ENCODE measurements around the gene PDZD2. TPM values are rescaled to one million over a fixed set of nuclear protein-coding genes. Genes with fewer than 3 reads are reported as not detected.
A peak's percentile ranks its signal among the peaks of the same experiment; 100 is the strongest.
"Not testable (repeated sequence)": the region's sequence is repeated elsewhere in the genome, so short reads cannot be mapped to it uniquely, and the experiment has no call there.

The PDZD2 gene
- total RNA-seq, 2 donors from 2014 or later, result 0.08 to 0.75 TPM

DNA sequence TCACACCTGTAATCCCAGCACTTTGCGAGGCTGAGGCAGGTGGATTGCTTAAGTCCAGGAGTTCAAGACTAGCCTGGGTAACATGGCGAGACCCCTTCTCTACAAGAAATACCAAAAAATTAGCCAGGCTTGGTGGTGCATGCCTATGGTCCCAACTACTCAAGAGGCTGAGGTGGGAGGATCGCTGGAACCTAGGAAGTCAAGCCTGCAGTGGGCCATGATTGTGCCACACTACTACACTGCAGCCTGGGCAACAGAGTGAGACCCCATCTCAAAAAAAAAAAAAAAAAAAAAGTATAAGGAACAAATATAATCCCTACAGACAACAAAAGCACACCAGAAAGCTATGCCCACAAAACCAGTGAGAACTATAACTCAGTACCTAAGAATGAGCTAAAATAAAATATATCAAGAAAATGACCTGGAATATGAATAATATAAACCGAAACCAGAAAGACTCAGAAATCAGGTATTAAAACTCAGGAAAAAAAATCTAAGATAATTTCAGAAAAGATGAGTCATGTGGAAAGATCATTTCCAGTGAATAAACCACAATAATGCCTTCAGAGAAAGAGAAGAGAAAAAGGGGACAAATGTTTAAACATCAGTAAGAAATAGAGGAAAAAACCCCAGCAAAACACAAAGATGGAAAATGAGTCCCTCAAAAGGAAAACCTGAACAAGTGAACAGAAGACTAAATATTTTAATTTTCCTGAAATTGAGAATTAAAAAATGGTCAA, 477.8 kb downstream of the PDZD2 start:
- Mint-ChIP-seq H3K27ac (peak overlapping the region; percentile 34 to 52), H3K36me3 (peaks cover 14 to 28% of the 10 kb centered on the region in 2 donors), H3K9me3 (no peaks in the 10 kb centered on the region)
- ATAC-seq (peak; percentile 32 to 68), DNase-seq (ENCODE audit: low spot score in 2 of 2) (no peak)

DNA sequence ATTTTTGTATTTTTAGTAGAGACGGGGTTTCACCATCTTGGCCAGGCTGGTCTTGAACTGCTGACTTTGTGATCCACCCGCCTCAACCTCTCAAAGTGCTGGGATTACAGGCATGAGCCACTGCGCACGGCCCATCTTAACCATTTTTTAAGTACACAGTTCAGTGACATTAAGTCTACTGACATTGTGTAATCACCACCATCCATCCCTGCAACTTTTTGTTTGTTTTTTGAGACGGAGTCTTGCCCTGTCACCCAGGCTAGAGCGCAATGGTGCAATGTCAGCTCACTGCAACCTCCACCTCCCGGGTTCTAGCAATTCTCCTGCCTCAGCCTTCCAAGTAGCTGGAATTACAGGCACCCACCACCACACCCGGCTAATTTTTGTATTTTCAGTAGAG, 480.0 kb downstream of the PDZD2 start:
- Mint-ChIP-seq H3K27ac (peak overlapping the region in 1 of 2 donors; percentile 37), H3K36me3 (peaks cover 14 to 23% of the 10 kb centered on the region in 2 donors)

DNA sequence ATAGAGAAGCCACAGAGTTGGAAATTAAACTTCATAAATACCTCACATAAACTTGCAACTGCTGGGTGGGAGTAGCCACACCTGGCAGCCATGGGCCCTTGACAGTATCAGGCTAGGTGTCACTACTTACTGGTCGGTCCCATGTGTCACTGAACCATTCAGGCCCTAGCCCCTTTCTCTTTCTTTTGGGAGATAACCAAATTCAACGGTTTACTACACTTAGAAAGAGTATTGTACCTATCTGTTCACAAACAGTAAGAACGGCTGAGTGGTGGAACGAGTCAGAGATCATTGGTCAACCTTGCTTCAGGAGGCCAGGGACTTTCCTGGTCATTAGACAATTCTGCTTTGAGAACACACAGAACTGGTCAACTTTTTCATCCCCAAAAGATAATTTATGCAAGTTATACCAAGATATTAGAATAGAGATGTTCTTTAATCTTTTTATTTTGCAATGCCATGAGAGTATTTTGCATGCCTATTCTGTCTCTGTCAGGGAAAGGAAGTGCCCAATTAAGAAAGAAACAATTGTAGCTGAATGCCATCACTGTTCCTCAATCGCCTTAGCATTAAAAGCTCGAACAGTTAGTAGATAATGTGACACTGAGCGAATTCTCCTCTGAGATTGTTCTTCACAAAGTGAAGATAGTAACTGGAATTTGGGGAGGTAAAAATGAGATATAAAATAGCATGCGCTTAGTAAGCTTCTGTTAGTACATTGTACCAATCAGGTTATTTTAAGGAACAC, 484.3 kb downstream of the PDZD2 start:
- DNase-seq (ENCODE audit: low spot score in 2 of 2), result no peak
- peak overlapping the region in 1 of 2 donors; percentile 40 for H3K27ac Mint-ChIP-seq
- no peak for ATAC-seq
- peaks cover 11 to 31% of the 10 kb centered on the region in 2 donors for H3K36me3 Mint-ChIP-seq
- no peaks in the 10 kb centered on the region for H3K9me3 Mint-ChIP-seq

More for the DNA sequence above, 480.0 kb downstream of the PDZD2 start:
- ATAC-seq; DNase-seq (ENCODE audit: low spot score in 2 of 2); H3K9me3 Mint-ChIP-seq: not testable (repeated sequence)

DNA sequence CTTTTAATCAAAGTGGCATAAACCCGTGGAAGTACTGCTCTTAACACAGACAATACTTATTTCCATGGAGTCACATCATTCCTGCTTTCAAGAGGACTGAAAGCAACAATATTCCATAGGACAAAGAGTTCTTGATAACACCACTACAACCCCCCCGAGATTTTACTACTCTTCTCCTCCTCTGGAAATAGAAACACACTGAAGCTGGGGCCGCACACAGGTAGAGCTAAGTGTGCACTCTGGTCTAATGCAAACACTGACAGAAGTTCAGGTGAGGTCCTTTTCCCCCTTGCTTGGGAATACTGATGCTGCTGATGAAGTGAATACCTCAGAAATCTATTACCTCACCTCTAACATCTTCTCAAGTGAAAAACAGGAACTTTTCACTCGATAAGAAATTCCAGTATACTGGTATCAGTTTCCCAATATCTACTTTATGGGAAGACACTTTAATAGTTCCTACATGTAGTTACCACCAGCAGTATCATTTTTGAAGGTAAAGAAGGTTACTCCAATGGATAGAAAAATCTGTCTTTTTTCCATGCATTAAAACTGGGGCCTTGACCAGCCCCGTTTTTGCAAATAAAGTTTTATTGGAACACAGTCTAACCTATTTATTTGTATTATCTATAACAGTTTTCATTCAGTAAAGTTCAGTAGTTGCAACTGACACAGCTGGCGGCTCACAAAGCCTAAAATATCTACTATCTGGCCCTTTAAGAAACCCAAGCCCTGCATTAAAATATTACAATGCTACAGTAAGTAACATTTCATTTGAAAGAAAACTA, 485.2 kb downstream of the PDZD2 start:
- no peaks in the 10 kb centered on the region for H3K9me3 Mint-ChIP-seq
- peaks cover 11 to 37% of the 10 kb centered on the region in 2 donors for H3K36me3 Mint-ChIP-seq
- no peak for ATAC-seq
- no peak for DNase-seq (ENCODE audit: low spot score in 2 of 2)
- no peak overlapping the region for H3K27ac Mint-ChIP-seq

DNA sequence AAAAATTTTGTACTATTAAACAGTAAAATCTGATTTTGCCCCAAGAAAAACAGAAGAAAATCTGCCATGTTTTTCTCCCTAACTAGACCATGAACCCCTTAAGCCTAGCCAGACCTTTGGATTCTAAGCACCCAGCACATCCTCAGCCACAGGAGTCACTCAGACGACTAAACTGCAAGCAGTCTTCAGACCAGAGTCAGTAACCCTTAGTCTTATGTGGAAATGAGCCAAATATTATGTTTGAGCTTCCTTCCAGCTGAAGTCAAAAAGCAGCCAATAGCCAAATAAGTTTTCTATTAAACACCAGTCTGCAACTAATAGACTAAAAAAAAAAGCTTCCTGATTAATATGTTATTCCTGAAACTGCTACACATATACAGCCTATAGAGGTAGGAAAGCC, 487.8 kb downstream of the PDZD2 start:
- Mint-ChIP-seq H3K9me3 (no peaks in the 10 kb centered on the region), H3K27ac (no peak overlapping the region), H3K36me3 (peaks cover 4 to 35% of the 10 kb centered on the region in 2 donors)
- DNase-seq (ENCODE audit: low spot score in 2 of 2) (no peak), ATAC-seq (no peak)

DNA sequence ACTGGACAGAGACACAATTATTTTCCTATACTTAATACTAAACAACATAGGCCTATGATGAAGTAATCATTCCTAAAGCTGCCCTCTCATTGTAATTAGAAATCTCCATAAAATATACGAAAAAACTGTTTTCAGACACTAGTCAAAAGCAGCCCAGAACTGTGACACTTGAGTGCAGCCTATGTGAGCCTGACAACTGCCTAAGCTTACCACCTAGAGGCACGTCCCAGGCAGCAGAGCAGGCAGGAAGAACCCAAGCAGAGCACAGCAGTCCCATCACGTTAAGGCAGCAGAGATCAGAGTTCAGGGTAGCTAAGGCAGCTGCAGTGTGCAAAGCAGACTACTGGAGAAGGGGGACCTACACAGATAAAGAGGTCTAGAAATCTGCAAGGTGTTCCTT, 488.8 kb downstream of the PDZD2 start:
- Mint-ChIP-seq H3K27ac (no peak overlapping the region), H3K9me3 (no peaks in the 10 kb centered on the region), H3K36me3 (peaks cover 4 to 35% of the 10 kb centered on the region in 2 donors)
- no peak for ATAC-seq
- no peak for DNase-seq (ENCODE audit: low spot score in 2 of 2)

DNA sequence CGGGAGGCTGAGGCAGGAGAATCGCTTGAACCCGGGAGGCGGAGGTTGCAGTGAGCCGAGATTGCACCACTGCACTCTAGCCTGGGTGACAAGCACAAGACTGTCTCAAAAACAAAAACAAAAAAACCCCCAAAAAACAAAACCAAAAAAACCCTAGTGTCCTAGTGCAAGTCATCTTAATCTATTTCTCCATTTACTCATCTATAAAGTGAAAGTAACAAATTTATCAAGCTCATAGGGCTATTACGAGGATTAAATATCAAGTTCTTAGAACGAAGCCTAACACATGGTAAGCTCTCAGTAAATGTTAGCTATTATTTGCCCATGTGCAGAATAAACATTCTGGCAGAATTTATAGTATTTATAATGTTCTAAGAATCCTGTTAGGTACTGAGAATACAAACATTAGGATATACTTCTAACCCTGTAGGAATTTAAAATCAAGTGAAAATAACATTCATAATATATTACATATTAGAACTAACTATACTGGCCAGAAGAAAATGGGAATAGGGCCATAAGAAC, 490.2 kb downstream of the PDZD2 start:
- peak overlapping the region in 1 of 2 donors; percentile 58 for H3K27ac Mint-ChIP-seq
- H3K9me3 Mint-ChIP-seq, result no peaks in the 10 kb centered on the region
- H3K36me3 Mint-ChIP-seq, result peaks cover 4 to 35% of the 10 kb centered on the region in 2 donors
- ATAC-seq (no peak), DNase-seq (ENCODE audit: low spot score in 2 of 2) (no peak)

DNA sequence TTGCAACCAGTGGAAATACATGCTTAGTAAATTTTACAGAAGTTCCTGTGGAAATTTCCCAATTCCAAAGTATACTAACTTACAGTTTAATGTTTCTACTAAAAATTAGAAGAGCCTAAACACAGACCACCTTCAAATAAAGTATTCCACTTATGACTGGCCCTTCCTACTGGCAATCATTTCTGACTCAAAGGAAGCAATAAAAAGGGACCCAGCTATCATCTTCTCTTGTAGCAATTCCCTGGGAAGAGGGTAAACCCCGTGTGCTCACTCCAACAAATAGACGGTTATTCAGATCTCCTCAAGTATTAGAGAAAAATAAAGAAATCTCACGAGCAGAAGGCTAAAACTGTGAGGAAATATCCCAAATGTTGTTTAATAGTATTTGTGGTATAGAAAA, 491.9 kb downstream of the PDZD2 start:
- H3K27ac Mint-ChIP-seq, result no peak overlapping the region
- H3K9me3 Mint-ChIP-seq, result no peaks in the 10 kb centered on the region
- ATAC-seq (no peak), DNase-seq (ENCODE audit: low spot score in 2 of 2) (no peak)
- H3K36me3 Mint-ChIP-seq, result peaks cover 10 to 39% of the 10 kb centered on the region in 2 donors

DNA sequence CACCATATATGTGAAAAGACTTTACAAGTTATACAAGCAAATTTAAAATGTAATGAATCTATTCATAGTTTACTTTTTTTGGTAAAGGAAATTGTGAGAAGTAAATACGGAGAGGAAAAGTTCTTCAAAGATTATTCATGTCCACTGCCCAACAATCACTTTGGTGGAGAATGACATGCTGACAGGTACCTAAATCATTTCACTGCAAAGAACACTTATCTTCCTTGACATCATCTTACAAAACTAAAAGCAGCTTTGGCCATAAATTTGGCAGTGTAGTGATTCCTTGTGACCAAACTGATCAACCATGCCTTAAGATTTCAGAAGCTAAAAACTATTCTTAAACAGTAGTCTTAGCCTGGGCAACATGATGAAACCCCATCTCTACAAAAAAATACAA, 492.7 kb downstream of the PDZD2 start:
- no peak for ATAC-seq
- peaks cover 10 to 32% of the 10 kb centered on the region in 2 donors for H3K36me3 Mint-ChIP-seq
- no peaks in the 10 kb centered on the region for H3K9me3 Mint-ChIP-seq
- H3K27ac Mint-ChIP-seq, result peak overlapping the region in 1 of 2 donors; percentile 29
- DNase-seq (ENCODE audit: low spot score in 2 of 2), result no peak

DNA sequence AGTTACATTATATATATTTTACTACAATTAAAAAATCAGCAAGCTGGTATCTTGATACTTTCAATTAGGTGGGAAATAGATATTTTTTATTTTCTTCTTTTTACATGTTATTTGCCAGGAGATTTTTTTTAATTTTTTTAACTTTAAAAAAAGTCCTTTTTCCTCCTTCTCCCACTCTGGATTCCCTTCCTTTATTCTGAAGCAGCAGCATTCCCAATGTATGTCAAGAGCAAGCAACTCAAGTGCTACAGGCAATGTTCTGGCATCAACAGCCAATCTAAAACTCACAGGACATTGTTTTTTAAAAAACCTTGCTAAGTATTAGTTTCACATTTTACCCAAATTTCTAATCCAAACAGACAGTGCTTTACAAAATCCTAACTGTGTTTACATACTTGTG, 493.8 kb downstream of the PDZD2 start:
- Mint-ChIP-seq H3K36me3 (peaks cover 9 to 29% of the 10 kb centered on the region in 2 donors), H3K27ac (peak overlapping the region in 1 of 2 donors; percentile 3), H3K9me3 (no peaks in the 10 kb centered on the region)
- no peak for DNase-seq (ENCODE audit: low spot score in 2 of 2)
- no peak for ATAC-seq

DNA sequence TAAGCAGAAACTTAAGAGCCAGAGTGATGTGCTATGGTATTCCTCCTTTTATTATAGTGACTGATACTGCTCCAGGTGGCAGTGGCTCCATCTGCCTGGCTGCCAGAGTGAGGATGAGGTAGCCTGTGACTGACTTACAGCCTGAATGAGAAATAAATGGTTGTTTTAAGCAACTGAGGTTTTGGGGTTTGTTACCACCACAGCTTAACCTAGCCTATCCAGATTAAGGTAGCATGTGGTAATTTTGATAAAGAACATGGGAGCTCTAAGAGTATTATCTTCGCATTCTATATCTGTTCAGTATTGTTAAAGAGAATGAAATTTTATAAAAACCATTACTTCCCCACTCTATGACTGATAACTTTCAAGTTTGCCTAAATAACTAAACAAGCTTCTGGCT, 496.2 kb downstream of the PDZD2 start:
- H3K36me3 Mint-ChIP-seq, result peaks cover 11 to 22% of the 10 kb centered on the region in 2 donors
- no peak for ATAC-seq
- no peak overlapping the region for H3K27ac Mint-ChIP-seq
- no peaks in the 10 kb centered on the region for H3K9me3 Mint-ChIP-seq
- no peak for DNase-seq (ENCODE audit: low spot score in 2 of 2)

DNA sequence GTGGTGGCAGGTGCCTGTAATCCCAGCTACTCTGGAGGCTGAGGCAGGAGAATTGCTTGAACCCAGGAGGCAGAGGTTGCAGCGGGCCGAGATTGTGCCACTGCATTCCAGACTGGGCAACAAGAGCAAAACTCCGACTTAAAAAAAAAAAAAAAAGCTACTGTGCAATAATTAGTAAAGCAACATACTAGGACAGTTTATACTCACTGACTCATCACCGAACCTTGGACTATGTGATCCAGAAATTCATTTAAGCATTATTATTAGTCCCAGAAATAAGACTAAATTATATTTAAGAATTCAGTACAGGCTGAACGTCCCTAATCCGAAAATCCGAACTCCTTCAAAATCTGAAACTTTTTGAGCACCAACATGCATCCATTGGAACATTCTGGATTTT, 497.4 kb downstream of the PDZD2 start:
- Mint-ChIP-seq H3K36me3 (peaks cover 11 to 22% of the 10 kb centered on the region in 2 donors), H3K9me3 (no peaks in the 10 kb centered on the region), H3K27ac (no peak overlapping the region)
- DNase-seq (ENCODE audit: low spot score in 2 of 2) (no peak), ATAC-seq (no peak)

DNA sequence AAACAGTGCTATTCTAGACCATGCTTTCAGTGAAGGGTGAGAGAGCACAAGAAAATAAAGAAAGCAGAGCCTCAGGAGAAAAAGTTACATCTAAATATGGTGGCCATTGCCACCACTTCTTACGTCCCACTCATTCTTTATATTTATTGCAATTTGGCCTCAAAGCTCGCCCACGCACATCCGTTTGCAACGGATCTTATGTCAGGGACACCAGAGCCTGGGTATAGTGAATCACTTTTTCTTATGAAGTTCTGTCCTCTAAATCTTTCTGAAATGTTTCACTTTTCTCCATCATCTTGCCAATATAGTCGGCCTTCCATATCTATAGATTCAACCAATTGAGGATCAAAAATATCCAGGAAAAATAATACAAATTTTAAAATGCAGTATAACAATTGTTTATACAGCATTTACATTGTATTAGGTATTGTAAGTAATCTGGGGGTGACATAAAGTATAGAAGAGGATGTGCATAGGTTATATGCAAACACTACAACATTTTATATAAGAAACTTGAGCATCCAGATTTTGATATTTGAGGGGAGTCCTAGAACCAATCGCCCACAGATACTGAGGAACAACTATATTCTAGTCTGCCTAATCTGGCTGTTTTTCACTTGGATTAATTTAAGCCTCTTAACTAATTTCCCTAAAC, 500.0 kb downstream of the PDZD2 start:
- ATAC-seq, result peak; percentile 80 to 82
- Mint-ChIP-seq H3K36me3 (peaks cover 11 to 17% of the 10 kb centered on the region in 2 donors), H3K27ac (peak overlapping the region; percentile 10 to 23), H3K9me3 (no peaks in the 10 kb centered on the region)
- peak in 1 of 2 donors; percentile 37 for DNase-seq (ENCODE audit: low spot score in 2 of 2)

DNA sequence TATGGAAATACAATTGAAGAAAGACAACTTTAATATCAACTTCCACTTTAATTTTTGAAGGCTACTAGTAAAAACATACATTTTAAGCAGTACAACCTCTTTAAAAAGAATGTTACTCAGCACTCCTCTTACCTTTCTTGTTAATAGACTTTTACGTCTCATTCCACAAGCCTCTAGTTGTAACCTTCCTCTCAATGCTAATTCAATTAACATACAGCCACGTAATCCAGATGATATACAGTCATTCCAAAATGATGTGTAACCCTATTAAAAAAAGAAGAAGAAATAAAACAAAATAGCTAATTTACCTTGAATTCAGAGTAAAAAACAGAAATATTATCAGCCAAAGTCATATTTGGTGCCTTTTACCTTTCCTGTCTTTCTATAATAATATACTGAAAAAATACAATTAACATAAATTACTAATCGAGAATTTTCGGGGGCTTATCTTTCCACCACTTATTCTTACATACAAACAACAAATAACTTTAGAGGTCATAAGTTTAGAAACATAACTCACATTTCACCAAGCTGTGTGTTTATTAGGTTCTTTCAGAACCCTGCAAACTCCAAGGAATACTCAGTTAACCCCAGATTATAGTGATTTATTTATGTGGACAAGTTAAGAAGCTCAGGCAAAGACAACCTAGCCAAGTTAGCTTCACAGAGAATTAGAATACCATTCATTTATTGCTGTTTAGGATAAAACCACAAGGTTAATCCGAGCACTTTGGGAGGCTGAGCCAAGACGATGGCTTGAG, 504.9 kb downstream of the PDZD2 start:
- Mint-ChIP-seq H3K36me3 (peaks cover 6 to 17% of the 10 kb centered on the region in 2 donors), H3K27ac (no peak overlapping the region), H3K9me3 (no peaks in the 10 kb centered on the region)
- no peak for DNase-seq (ENCODE audit: low spot score in 2 of 2)
- no peak for ATAC-seq

DNA sequence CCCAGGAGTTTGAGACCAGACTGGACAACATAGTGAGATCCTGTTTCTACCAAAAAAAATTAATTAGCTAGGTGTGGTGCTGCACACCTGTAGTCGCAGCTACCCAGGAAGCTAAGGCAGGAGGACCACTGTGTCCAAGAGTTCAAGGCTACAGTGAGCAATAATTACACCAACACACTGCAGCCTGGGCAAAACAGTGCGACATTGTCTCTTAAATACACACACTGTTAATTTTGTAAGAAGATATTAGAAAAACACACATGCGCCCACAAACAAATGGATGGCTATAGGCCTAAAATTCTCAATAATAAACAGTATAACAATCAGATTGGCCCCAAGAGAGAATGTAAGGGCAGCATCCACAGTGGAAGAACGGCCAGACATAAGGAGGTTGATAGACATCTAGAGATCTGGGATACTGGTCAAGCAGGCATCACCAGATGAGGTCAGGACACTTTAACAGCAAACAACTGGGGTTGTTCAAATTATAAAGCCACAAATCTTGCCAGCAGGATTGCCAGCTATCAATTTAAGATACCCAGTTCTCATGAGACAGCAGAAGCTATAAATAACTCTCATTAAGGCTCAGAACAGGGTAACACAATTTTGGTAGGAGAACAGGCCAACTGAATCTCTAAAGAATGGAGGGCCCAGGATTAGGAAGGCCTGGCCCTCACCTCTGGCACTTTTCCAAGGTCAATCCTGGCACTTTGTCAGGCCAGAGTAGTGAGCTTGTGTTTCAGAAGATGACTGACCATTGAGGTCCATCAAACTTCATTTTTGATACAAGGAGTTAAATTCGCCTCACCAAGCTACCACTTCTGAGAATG, 505.7 kb downstream of the PDZD2 start:
- Mint-ChIP-seq H3K27ac (peak overlapping the region; percentile 34 to 85), H3K9me3 (no peaks in the 10 kb centered on the region), H3K36me3 (peaks cover 2 to 14% of the 10 kb centered on the region in 2 donors)
- ATAC-seq (no peak), DNase-seq (ENCODE audit: low spot score in 2 of 2) (no peak)
